Fibroblast of villous mesenchyme (primary cell): Measurements from ENCODE around the gene MAGI1. TPM values are rescaled to one million over a fixed set of nuclear protein-coding genes. Genes with fewer than 3 reads are reported as not detected.

Experiments
- DNase-seq: peaks from one replicate; pipeline ENCODE4 v3.0.0-alpha.2; 2010; ENCODE audit warnings: low read depth
- H3K4me3 ChIP-seq: 2 replicates; pipeline ENCODE4 v1.5.1; 2011; ENCODE audit warnings: low read depth, mild to moderate bottlenecking, low read length
- CTCF ChIP-seq: IDR thresholded peaks from 2 replicates; pipeline ENCODE4 v1.5.1; 2012; ENCODE audit warnings: low read depth, mild to moderate bottlenecking, low read length; ENCODE audit not compliant: insufficient read depth
- total RNA-seq: library from RNA; depleted of rRNA; stranded (reverse); fragments of >200 nt; gene quantifications from 2 replicates; pipeline ENCODE4 v1.2.3, GENCODE V29; 2012

Gene MAGI1
- total RNA-seq, 1 donor: 20.7 TPM

- H3K4me3 ChIP-seq: no peak overlapping the region
- no peak for TF ChIP-seq CTCF
- no peak for DNase-seq
These were observed 474.2 kb downstream of the MAGI1 start for GRCh38 chr3:65564483-65564882.

- no peak overlapping the region for H3K4me3 ChIP-seq
- DNase-seq: no peak
- no peak for TF ChIP-seq CTCF
These were observed 474.9 kb downstream of the MAGI1 start for GRCh38 chr3:65563861-65564260.

- DNase-seq: no peak
- no peak for TF ChIP-seq CTCF
- H3K4me3 ChIP-seq: no peak overlapping the region
These were observed 476.3 kb downstream of the MAGI1 start for GRCh38 chr3:65562447-65562846.

GRCh38 chr3:65561617-65562016 lies 477.1 kb downstream of the MAGI1 start:
- no peak for DNase-seq
- no peak overlapping the region for H3K4me3 ChIP-seq

GRCh38 chr3:65560901-65561300 lies 477.8 kb downstream of the MAGI1 start:
- TF ChIP-seq CTCF: no peak
- DNase-seq: no peak
- H3K4me3 ChIP-seq: no peak overlapping the region

More at GRCh38 chr3:65561617-65562016, 477.1 kb downstream of the MAGI1 start:
- no peak for TF ChIP-seq CTCF

- DNase-seq: no peak
- H3K4me3 ChIP-seq: no peak overlapping the region
- no peak for TF ChIP-seq CTCF
These were observed 478.6 kb downstream of the MAGI1 start for GRCh38 chr3:65560133-65560532.

GRCh38 chr3:65559643-65560042 lies 479.1 kb downstream of the MAGI1 start:
- TF ChIP-seq CTCF: no peak
- no peak for DNase-seq
- H3K4me3 ChIP-seq: no peak overlapping the region
